ENCODE data around the gene BACE2. TPM values are rescaled to one million over a fixed set of nuclear protein-coding genes. Genes with fewer than 3 reads are reported as not detected.
A peak's percentile ranks its signal among the peaks of the same experiment; 100 is the strongest.

Gene BACE2
- total RNA-seq, 2 donors from 2014 or later, result 9.1 to 16.7 TPM

DNA sequence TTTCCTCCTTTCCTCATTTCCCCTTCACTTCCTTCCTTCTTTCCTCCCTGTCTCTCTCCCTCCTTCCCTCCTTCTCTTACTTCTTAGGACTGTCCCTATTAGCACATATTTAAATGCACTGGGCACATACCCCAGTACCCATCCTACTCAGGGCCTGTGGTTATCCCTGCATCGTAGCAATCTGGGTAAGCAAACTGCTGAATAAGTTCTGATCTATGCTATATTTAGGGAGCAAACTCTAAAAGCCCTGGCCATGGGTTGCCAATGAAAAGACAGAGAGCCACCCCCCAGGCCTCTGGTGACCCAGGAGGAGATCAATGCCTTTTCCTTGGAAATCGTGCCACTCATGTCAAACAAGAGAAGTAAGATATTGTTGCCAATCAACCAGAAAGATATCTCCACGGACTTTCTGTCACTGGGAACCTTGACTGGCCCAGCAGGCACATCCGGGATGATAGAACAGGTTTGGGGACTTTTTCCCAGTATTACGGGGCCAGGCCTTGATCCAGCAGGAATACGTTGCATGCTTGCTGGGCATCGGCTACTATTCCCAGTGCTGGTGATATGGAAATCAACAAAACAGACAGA lies 154.0 kb downstream of the BACE2 start:
- Histone ChIP-seq H3K27ac (ENCODE audit: low read depth, low read length) (no peak overlapping the region), H3K9me3 (ENCODE audit: control insufficient read depth, low read length) (no peaks in the 10 kb centered on the region), H3K4me1 (ENCODE audit: control insufficient read depth, insufficient read depth, low read length) (peaks cover 5% of the 10 kb centered on the region), H3K9ac (ENCODE audit: extremely low read depth, low read length, poor library complexity, severe bottlenecking) (no peak overlapping the region), H3K4me3 (ENCODE audit: low read length) (no peak overlapping the region), H3K36me3 (ENCODE audit: control insufficient read depth, insufficient read depth, low read length) (no peaks in the 10 kb centered on the region), H3K27me3 (ENCODE audit: control insufficient read depth, insufficient read depth, low read length, poor library complexity, severe bottlenecking) (peaks cover 17% of the 10 kb centered on the region)
- Mint-ChIP-seq H3K4me3 (no peak overlapping the region), H3K4me1 (peaks cover 19% of the 10 kb centered on the region), H3K27me3 (ENCODE audit: insufficient read depth) (peaks cover 13% of the 10 kb centered on the region), H3K36me3 (ENCODE audit: low read depth) (no peaks in the 10 kb centered on the region), H3K9me3 (no peaks in the 10 kb centered on the region), H3K27ac (peak overlapping the region; percentile 73)
- no peak for DNase-seq
- 86 to 93% methylated on average over 7 of the region's 7 CpGs for WGBS, 2 experiments (ENCODE audit: insufficient coverage in 1 of 2, insufficient read length in 1 of 2)
- TF ChIP-seq, protein P1, sequence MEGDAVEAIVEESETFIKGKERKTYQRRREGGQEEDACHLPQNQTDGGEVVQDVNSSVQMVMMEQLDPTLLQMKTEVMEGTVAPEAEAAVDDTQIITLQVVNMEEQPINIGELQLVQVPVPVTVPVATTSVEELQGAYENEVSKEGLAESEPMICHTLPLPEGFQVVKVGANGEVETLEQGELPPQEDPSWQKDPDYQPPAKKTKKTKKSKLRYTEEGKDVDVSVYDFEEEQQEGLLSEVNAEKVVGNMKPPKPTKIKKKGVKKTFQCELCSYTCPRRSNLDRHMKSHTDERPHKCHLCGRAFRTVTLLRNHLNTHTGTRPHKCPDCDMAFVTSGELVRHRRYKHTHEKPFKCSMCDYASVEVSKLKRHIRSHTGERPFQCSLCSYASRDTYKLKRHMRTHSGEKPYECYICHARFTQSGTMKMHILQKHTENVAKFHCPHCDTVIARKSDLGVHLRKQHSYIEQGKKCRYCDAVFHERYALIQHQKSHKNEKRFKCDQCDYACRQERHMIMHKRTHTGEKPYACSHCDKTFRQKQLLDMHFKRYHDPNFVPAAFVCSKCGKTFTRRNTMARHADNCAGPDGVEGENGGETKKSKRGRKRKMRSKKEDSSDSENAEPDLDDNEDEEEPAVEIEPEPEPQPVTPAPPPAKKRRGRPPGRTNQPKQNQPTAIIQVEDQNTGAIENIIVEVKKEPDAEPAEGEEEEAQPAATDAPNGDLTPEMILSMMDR (conservative IDR thresholded peaks at IDR 0.05), result no peak

DNA sequence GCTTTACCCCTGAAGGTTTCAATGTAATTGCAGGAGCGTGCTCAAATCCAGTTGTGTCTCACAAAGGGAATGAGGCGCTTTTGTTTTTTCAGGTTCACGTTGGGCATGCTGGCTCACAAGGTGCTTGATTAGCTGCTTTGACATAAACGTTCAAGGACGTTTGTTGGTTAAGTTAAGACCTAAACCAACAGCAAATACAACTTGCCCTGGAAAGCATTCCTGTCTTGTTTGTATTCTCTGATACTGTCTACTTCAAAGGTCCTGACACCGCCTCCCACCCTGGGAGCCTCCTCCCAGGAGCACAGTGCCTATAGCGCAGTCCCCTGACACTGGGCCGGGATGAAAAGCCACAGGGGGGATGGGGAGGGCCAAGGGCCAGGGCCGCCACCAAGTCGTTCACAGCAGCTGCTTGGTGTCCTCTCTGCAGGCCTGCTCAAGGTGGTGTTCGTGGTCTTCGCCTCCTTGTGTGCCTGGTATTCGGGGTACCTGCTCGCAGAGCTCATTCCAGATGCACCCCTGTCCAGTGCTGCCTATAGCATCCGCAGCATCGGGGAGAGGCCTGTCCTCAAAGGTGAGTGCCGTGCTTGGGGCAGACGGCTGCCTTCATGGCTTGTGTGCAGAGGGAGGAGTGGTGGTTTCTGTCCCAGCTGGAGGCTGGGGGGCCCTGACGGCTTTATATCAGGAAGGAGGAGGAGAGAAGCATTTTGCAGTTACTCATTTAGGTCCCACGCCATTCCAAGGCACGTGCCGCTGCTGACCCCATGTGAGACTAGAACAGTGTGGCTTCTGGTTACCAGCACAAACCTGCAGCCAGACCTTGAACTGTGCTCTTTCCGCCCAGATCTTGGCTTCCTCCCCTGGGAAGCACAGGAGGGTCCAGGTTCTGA lies 154.8 kb downstream of the BACE2 start:
- WGBS, 2 experiments (ENCODE audit: insufficient coverage in 1 of 2, insufficient read length in 1 of 2), result 83 to 85% methylated on average over 18 to 23 of the region's 23 CpGs
- H3K36me3 ChIP-seq (ENCODE audit: control insufficient read depth, insufficient read depth, low read length), result no peaks in the 10 kb centered on the region
- H3K27ac ChIP-seq (ENCODE audit: low read depth, low read length), result no peak overlapping the region
- H3K4me1 Mint-ChIP-seq, result peaks cover 16% of the 10 kb centered on the region
- peaks cover 7% of the 10 kb centered on the region for H3K27me3 Mint-ChIP-seq (ENCODE audit: insufficient read depth)
- H3K4me1 ChIP-seq (ENCODE audit: control insufficient read depth, insufficient read depth, low read length), result peaks cover 5% of the 10 kb centered on the region
- peak overlapping the region; percentile 73 for H3K27ac Mint-ChIP-seq
- DNase-seq, result peak; percentile 68
- no peaks in the 10 kb centered on the region for H3K36me3 Mint-ChIP-seq (ENCODE audit: low read depth)
- H3K4me3 ChIP-seq (ENCODE audit: low read length), result no peak overlapping the region
- no peaks in the 10 kb centered on the region for H3K9me3 Mint-ChIP-seq
- no peak overlapping the region for H3K9ac ChIP-seq (ENCODE audit: extremely low read depth, low read length, poor library complexity, severe bottlenecking)
- peaks cover 10% of the 10 kb centered on the region for H3K27me3 ChIP-seq (ENCODE audit: control insufficient read depth, insufficient read depth, low read length, poor library complexity, severe bottlenecking)
- H3K4me3 Mint-ChIP-seq, result peak overlapping the region; percentile 25
- H3K9me3 ChIP-seq (ENCODE audit: control insufficient read depth, low read length), result no peaks in the 10 kb centered on the region
- TF ChIP-seq, protein P1 (conservative IDR thresholded peaks at IDR 0.05), result no peak

DNA sequence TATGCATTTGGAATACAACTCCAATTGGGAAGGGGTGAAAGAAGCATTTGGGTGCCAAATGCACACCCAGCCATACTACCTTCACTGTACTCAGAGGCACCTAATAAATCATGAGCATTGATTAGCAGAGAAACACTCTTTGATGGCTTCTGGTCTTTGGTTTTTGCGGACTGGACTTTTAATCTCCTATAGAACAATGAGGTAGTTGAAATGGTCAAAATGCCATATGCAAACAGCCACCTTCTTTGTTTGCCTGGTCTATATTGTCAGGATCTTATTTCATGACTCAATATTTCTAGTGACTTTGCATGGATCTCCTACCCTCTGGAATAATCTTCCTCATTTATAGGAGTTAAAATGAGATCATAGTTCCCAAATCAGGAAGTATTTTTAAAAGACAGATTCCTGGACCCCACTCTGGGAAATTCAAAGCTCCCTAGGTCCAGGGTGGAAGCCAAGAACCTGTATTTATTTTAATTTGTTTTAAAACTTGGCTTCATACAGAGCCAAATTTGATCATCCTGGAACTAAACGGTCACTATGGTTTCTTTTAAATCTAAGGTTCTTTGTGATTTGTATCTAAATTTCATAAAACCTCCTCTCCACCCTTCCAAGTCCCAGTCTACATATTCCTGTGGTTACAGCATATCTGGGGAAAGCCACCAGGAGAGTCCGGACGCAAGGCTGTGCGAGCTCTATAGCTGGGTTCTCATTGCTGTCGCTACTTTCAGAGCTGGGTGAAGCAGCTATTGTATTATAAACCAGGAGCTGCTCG lies 157.4 kb downstream of the BACE2 start:
- no peak overlapping the region for H3K4me3 ChIP-seq (ENCODE audit: low read length)
- H3K27ac Mint-ChIP-seq, result no peak overlapping the region
- H3K4me1 ChIP-seq (ENCODE audit: control insufficient read depth, insufficient read depth, low read length), result peaks cover 5% of the 10 kb centered on the region
- H3K9ac ChIP-seq (ENCODE audit: extremely low read depth, low read length, poor library complexity, severe bottlenecking), result no peak overlapping the region
- TF ChIP-seq, protein P1 (conservative IDR thresholded peaks at IDR 0.05), result no peak
- H3K4me3 Mint-ChIP-seq, result no peak overlapping the region
- H3K27me3 Mint-ChIP-seq (ENCODE audit: insufficient read depth), result peaks cover 2% of the 10 kb centered on the region
- H3K27ac ChIP-seq (ENCODE audit: low read depth, low read length), result no peak overlapping the region
- 94% methylated on average over 6 to 7 of the region's 7 CpGs for WGBS, 2 experiments (ENCODE audit: insufficient coverage in 1 of 2, insufficient read length in 1 of 2)
- H3K9me3 ChIP-seq (ENCODE audit: control insufficient read depth, low read length), result no peaks in the 10 kb centered on the region
- no peaks in the 10 kb centered on the region for H3K27me3 ChIP-seq (ENCODE audit: control insufficient read depth, insufficient read depth, low read length, poor library complexity, severe bottlenecking)
- peaks cover 16% of the 10 kb centered on the region for H3K4me1 Mint-ChIP-seq
- no peak for DNase-seq
- no peaks in the 10 kb centered on the region for H3K36me3 ChIP-seq (ENCODE audit: control insufficient read depth, insufficient read depth, low read length)
- no peaks in the 10 kb centered on the region for H3K9me3 Mint-ChIP-seq
- H3K36me3 Mint-ChIP-seq (ENCODE audit: low read depth), result no peaks in the 10 kb centered on the region

All from endodermal cell (in vitro differentiated cells).